GM18498 (cell line): ENCODE results near the gene EFS.

Experiments
- ATAC-seq: cut with Tn5 transposase; IDR thresholded peaks from one replicate; pipeline ENCODE4 v1.9.1; 2021; ENCODE audit warnings: mild to moderate bottlenecking, moderate library complexity; ENCODE audit not compliant: unreplicated experiment

Gene EFS

GRCh38 chr14:23360496-23360895, 4.5 kb downstream of the EFS start:
- no peak for ATAC-seq

- ATAC-seq, result no peak
Observed at GRCh38 chr14:23359722-23360447, 5.1 kb downstream of the EFS start.

DNA sequence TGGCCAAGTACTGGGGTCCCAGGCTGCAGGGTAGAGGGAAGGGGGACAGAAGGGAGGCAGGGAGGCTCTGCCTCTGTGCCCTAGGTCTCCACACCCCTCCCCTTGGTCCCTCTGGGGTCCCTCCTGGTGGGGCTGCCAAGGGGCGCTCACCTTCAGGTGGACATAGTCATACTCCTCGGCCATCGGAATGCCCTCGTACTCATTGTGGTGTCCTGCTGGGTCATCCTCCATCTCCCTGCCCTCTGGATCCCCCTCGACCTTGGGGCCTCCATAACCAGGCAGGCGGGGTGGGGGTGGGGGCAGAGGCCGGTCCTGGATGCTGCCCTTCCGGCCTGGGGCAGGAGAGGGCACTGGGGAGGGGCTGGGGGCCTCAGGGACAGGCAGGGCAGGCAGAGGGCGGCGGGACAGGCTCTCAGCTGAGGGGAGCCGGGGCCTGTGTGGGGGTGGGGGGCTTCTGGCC, 5.8 kb downstream of the EFS start:
- no peak for ATAC-seq

DNA sequence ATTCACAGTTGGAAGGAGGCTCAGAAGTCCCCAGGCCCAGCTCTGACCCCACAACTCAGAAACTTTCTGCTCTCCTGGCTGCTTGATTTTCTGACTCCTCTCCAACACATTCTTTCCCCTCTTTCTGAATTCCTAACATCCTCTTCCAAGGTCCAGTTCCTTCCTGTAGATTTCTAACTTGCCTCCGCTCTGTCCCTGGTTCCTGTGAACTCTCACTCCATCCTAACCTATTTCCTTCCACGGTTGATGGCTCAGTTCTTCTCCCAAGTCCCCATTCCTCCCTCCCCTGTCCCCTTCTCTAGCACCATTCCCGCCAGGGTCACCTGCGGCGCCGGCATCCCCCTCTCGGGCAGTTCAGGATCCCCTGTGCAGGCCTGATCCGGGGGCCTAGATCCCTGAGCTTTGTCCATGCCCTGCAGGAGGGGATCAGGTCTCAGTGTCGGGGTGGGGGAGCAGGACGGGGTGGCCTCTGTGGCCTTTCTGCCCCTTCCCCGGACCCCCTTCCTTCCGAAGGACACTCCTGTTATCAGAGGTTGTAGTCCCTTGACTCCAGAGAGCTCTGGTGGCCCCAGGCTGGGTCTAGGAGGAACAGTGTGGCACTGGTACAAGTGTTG, 6.3 kb downstream of the EFS start:
- no peak for ATAC-seq

- ATAC-seq, result no peak
Observed at GRCh38 chr14:23358042-23358441, 6.9 kb downstream of the EFS start.

GRCh38 chr14:23357261-23357660, 7.7 kb downstream of the EFS start:
- no peak for ATAC-seq

DNA sequence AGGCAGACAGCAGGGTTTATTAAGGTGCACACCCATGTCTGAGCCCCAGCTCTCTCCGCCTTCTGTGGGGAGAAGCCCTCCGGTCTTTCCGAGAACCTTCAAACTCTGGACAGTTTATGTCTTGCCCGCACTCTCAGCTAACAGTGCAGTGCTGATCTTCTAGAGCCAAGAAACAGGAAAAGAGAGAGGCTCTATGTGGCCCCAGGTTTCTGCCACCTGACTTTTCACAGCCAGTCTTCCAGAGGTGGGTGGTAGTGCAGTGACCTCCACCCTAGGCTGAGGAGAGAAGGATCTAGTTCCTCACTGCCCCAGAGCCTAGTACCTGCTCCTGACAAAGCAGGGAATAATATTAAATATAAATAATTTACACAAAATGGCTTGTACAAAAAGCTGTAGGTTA, 8.3 kb downstream of the EFS start:
- no peak for ATAC-seq

- ATAC-seq, result no peak
Observed at GRCh38 chr14:23355871-23356435, 9.0 kb downstream of the EFS start.

GRCh38 chr14:23354990-23355389, 10.0 kb downstream of the EFS start:
- no peak for ATAC-seq

GRCh38 chr14:23353433-23353780, 11.6 kb downstream of the EFS start:
- ATAC-seq, result no peak

- no peak for ATAC-seq
Observed at GRCh38 chr14:23352506-23353432, 12.2 kb downstream of the EFS start, which contains the start of gene SLC22A17. Gene SLC22A17 (minus strand): TSS chr14:23352887.

- no peak for ATAC-seq
Observed at GRCh38 chr14:23351681-23352505, 13.1 kb downstream of the EFS start.

GRCh38 chr14:23349156-23349845, 15.7 kb downstream of the EFS start:
- no peak for ATAC-seq

GRCh38 chr14:23348297-23348655, 16.7 kb downstream of the EFS start:
- no peak for ATAC-seq

GRCh38 chr14:23347406-23348296, 17.3 kb downstream of the EFS start:
- ATAC-seq, result no peak

- no peak for ATAC-seq
Observed at GRCh38 chr14:23346693-23347405, 18.1 kb downstream of the EFS start.

- no peak for ATAC-seq
Observed at GRCh38 chr14:23345987-23346692, 18.8 kb downstream of the EFS start.

- ATAC-seq, result no peak
Observed at GRCh38 chr14:23344481-23344880, 20.5 kb downstream of the EFS start.
